Amniotic stem cell (primary cell): ENCODE measurements around the gene GSS.

Source experiments
- DNase-seq: peaks from one replicate; lab custom pipeline; 2025; lab: John Stamatoyannopoulos, UW

The GSS gene

GRCh38 chr20:34955231-34956040, at the start of gene GSS, which contains the start of gene MYH7B:
GSS (minus strand) TSS chr20:34955806; CDS start chr20:34951852, 3,954 bp downstream.
MYH7B (plus strand) TSS chr20:34955868; CDS start chr20:34978006, 22,138 bp downstream.
- peak; percentile 88 for DNase-seq

GRCh38 chr20:35004749-35005462, 49.3 kb upstream of the GSS start:
- DNase-seq: no peak

GRCh38 chr20:35004051-35004725, 48.6 kb upstream of the GSS start:
- DNase-seq: no peak

- DNase-seq: no peak
These were observed 47.8 kb upstream of the GSS start for GRCh38 chr20:35003211-35004031.

- DNase-seq: no peak
These were observed 47.0 kb upstream of the GSS start for GRCh38 chr20:35002426-35003210.

- DNase-seq: no peak
These were observed 46.2 kb upstream of the GSS start for GRCh38 chr20:35001596-35002362.

- no peak for DNase-seq
These were observed 45.5 kb upstream of the GSS start for GRCh38 chr20:35000922-35001595.

- no peak for DNase-seq
These were observed 44.8 kb upstream of the GSS start for GRCh38 chr20:35000311-35000921.

GRCh38 chr20:34999782-35000181, 44.2 kb upstream of the GSS start:
- DNase-seq: no peak

GRCh38 chr20:34999021-34999451, 43.4 kb upstream of the GSS start:
- DNase-seq: no peak

- no peak for DNase-seq
These were observed 42.8 kb upstream of the GSS start for GRCh38 chr20:34998331-34998950.

- DNase-seq: no peak
These were observed 42.2 kb upstream of the GSS start for GRCh38 chr20:34997774-34998173.

GRCh38 chr20:34997131-34997561, 41.5 kb upstream of the GSS start:
- DNase-seq: no peak

- no peak for DNase-seq
These were observed 40.8 kb upstream of the GSS start for GRCh38 chr20:34996243-34997028.

- no peak for DNase-seq
These were observed 40.1 kb upstream of the GSS start for GRCh38 chr20:34995696-34996095.

- no peak for DNase-seq
These were observed 39.6 kb upstream of the GSS start for GRCh38 chr20:34995192-34995591.

- DNase-seq: no peak
These were observed 39.0 kb upstream of the GSS start for GRCh38 chr20:34994509-34995131.
